ENCODE results near the gene SEPTIN11.

Gene SEPTIN11

GRCh38 chr4:76909711-76910110 lies 39.8 kb upstream of the SEPTIN11 start:
- Histone ChIP-seq H3K4me3 (ENCODE audit: low read depth, low read length) (no peak overlapping the region), H3K9me3 (ENCODE audit: control insufficient read depth, insufficient read depth, low read depth, low read length) (no peaks in the 10 kb centered on the region), H3K36me3 (ENCODE audit: control insufficient read depth in 2 of 2, insufficient read depth in 1 of 2, low read length in 2 of 2) (no peaks in the 10 kb centered on the region), H3K27ac (ENCODE audit: extremely low read depth, low read depth, low read length) (no peak overlapping the region), H3K4me1 (ENCODE audit: control insufficient read depth, insufficient read depth, low read length) (no peaks in the 10 kb centered on the region)
- POLR2A ChIA-PET = no interaction called here
- CTCF ChIA-PET = no interaction called here
- no peak for TF ChIP-seq ZNF707 (tag by site-specific recombination; IDR thresholded peaks at IDR 0.05)
- no peak for TF ChIP-seq ZSCAN23 (tag by site-specific recombination; IDR thresholded peaks at IDR 0.05)
- no peak for TF ChIP-seq ZNF214 (tag by site-specific recombination; IDR thresholded peaks at IDR 0.05; ENCODE audit: borderline replicate concordance)
- no peak for TF ChIP-seq ZNF404 (tag by site-specific recombination; IDR thresholded peaks at IDR 0.05)
- no peak for TF ChIP-seq ZNF629 (tag by site-specific recombination; IDR thresholded peaks at IDR 0.05)
- TF ChIP-seq PRDM2 (tag by site-specific recombination; IDR thresholded peaks at IDR 0.05; ENCODE audit: borderline replicate concordance) = no peak
- no peak for TF ChIP-seq ZNF292 (tag by site-specific recombination; IDR thresholded peaks at IDR 0.05; ENCODE audit: borderline replicate concordance, low read depth)
- TF ChIP-seq ZNF664 (tag by site-specific recombination; IDR thresholded peaks at IDR 0.05) = no peak
- no peak for TF ChIP-seq ZNF660 (tag by site-specific recombination; IDR thresholded peaks at IDR 0.05)

- H3K9me3 ChIP-seq (ENCODE audit: control insufficient read depth, insufficient read depth, low read depth, low read length) = no peaks in the 10 kb centered on the region
- H3K36me3 ChIP-seq (ENCODE audit: control insufficient read depth in 2 of 2, insufficient read depth in 1 of 2, low read length in 2 of 2) = no peaks in the 10 kb centered on the region
- TF ChIP-seq SALL2 (tag by site-specific recombination; IDR thresholded peaks at IDR 0.05; ENCODE audit: borderline replicate concordance) (no peak), ZNF776 (tag by site-specific recombination; IDR thresholded peaks at IDR 0.05; ENCODE audit: borderline replicate concordance) (no peak), ZNF664 (tag by site-specific recombination; IDR thresholded peaks at IDR 0.05) (no peak), ZNF341 (tag by site-specific recombination; IDR thresholded peaks at IDR 0.05; ENCODE audit: low read depth) (no peak), ZNF114 (tag by site-specific recombination; IDR thresholded peaks at IDR 0.05) (no peak), ZBTB6 (tag by site-specific recombination; IDR thresholded peaks at IDR 0.05) (no peak), ZNF398 (tag by site-specific recombination; IDR thresholded peaks at IDR 0.05) (no peak), ZNF140 (tag by site-specific recombination; IDR thresholded peaks at IDR 0.05) (no peak)
- H3K27ac ChIP-seq (ENCODE audit: extremely low read depth, low read depth, low read length) = no peak overlapping the region
- CTCF ChIA-PET = no interaction called here
- POLR2A ChIA-PET = no interaction called here
- no peak overlapping the region for H3K4me3 ChIP-seq (ENCODE audit: low read depth, low read length)
- no peaks in the 10 kb centered on the region for H3K4me1 ChIP-seq (ENCODE audit: control insufficient read depth, insufficient read depth, low read length)
These were observed 28.8 kb upstream of the SEPTIN11 start for GRCh38 chr4:76920715-76921114.
